GM13977 (cell line): ENCODE results near the gene DYNC1I1.

Experiments used
- DNase-seq: peaks from one replicate; pipeline ENCODE4 v3.0.0; 2012; ENCODE audit warnings: low spot score
- CTCF ChIP-seq: IDR thresholded peaks from 2 replicates; pipeline ENCODE4 v1.5.1; 2012; ENCODE audit warnings: mild to moderate bottlenecking, control low read depth; ENCODE audit not compliant: insufficient read depth; ENCODE audit errors: extremely low read depth, missing control alignments
- in situ Hi-C: fragments of 300-500 bp; cut with MboI; formaldehyde crosslinking; loops from one replicate; pipeline ENCODE4 v1.12.0; 2022; ENCODE audit warnings: low sequenced_read_pairs, low pct_unique_long_range_greater_than_20kb, mixed read lengths, inconsistent platforms; ENCODE audit not compliant: unreplicated experiment

Gene DYNC1I1

GRCh38 chr7:96016735-96017134, 244.4 kb downstream of the DYNC1I1 start:
- in situ Hi-C loops: no loop called here
- no peak for TF ChIP-seq CTCF
- no peak for DNase-seq

- no peak for TF ChIP-seq CTCF
- no peak for DNase-seq
- in situ Hi-C loops: no loop called here
These were observed 245.5 kb downstream of the DYNC1I1 start for GRCh38 chr7:96017877-96018276.

- in situ Hi-C loops: no loop called here
- no peak for TF ChIP-seq CTCF
- no peak for DNase-seq
These were observed 249.2 kb downstream of the DYNC1I1 start for GRCh38 chr7:96021568-96021967.

GRCh38 chr7:96023387-96023786, 251.0 kb downstream of the DYNC1I1 start:
- no peak for DNase-seq
- in situ Hi-C loops: no loop called here
- no peak for TF ChIP-seq CTCF

GRCh38 chr7:96026010-96026409, 253.7 kb downstream of the DYNC1I1 start:
- DNase-seq: no peak
- in situ Hi-C loops: no loop called here
- no peak for TF ChIP-seq CTCF

- DNase-seq: no peak
- TF ChIP-seq CTCF: no peak
- in situ Hi-C loops: no loop called here
These were observed 254.3 kb downstream of the DYNC1I1 start for GRCh38 chr7:96026611-96027010.

GRCh38 chr7:96028729-96029128, 256.4 kb downstream of the DYNC1I1 start:
- in situ Hi-C loops: no loop called here
- no peak for TF ChIP-seq CTCF
- DNase-seq: no peak
